HG03025 (cell line): ENCODE results near the gene GPR101.

ENCODE experiments used
- ATAC-seq: cut with Tn5 transposase; IDR thresholded peaks from one replicate; pipeline ENCODE4 v1.9.1; 2021; ENCODE audit warnings: mild to moderate bottlenecking, moderate library complexity; ENCODE audit not compliant: unreplicated experiment, low FRiP score

The GPR101 gene

DNA sequence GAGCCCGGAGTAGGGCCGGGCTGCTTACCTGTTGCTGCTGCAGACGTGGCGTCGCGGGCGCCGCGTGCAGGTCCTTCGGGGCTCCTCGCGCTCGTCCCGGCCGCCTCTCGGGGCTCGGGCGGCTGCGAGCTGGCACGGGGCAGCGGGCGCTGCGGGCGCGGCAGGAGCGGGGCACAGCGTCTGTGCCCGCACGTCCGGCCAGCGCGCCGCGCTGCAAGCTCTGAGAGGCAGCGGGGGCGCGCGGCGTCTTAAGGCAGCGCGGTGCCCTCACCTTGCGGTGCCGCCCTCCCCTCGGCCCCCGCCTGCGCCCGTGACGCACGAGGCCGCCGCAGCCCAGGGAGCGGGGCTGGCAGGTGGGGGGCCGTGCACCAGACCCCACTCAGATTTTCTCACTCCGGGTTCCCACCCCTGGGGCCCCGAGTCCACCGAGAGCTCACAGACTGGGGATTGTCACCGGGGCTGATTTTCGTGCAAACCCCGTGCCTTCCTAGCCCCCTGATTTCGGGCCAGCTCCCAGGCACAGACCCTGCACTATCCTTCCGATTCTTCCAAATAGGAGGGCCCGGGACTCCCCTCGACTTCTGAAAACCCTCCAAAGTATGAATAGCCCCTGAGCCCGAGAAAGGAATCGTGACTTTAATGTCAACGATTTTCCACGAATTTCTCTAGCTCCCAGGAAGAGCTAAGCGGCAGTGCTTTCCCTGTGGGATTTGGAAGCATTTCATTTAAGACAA, at the start of gene GPR101:
Gene GPR101 (minus strand): TSS at position 222 of the 734 bp plus-strand sequence. CDS start 2,321 bp downstream, outside the sequence.
- no peak for ATAC-seq

GRCh38 chrX:137081239-137081638, 47.4 kb upstream of the GPR101 start:
- no peak for ATAC-seq

DNA sequence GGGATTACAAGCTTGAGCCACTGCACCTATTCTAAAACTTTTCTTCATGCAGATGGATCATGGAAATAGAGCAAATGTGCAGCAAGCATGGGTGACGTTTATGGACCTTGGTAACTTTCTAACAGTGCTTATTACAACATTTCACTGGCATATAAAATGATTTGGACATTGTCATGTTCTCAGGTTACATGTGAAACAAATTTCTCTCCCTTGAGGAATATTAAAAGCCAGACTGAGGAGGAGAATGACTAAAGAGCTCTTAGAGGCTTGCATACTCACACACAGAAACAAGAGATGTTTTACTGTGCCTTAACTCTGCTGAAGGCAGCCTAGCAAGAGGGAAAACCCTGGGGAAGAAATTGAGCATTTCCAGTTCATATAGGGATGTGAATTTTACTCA, 38.6 kb upstream of the GPR101 start:
- ATAC-seq: no peak

DNA sequence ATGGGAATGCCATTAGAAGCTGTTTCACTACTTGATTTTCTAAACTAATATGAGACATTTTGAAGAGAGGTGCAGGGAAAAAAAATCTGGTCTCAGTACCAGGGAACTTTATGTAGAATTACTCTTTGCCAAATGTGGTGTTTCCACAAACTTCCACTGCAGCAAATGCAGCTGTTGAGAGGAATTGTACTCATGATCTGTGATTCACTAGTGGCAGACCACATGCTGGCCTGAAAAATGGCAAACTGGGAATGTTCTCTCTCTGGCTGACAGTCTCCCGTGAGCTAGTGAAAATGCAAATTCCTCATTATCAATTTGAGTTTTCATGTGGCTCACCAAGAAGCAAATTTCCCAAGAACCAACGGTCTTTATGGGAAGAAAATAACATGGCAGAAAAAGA, 37.8 kb upstream of the GPR101 start:
- no peak for ATAC-seq

GRCh38 chrX:137067147-137067546, 33.4 kb upstream of the GPR101 start:
- ATAC-seq: no peak

GRCh38 chrX:137062915-137063617, 29.3 kb upstream of the GPR101 start:
- ATAC-seq: no peak

GRCh38 chrX:137058339-137059127, 24.7 kb upstream of the GPR101 start:
- ATAC-seq: no peak

DNA sequence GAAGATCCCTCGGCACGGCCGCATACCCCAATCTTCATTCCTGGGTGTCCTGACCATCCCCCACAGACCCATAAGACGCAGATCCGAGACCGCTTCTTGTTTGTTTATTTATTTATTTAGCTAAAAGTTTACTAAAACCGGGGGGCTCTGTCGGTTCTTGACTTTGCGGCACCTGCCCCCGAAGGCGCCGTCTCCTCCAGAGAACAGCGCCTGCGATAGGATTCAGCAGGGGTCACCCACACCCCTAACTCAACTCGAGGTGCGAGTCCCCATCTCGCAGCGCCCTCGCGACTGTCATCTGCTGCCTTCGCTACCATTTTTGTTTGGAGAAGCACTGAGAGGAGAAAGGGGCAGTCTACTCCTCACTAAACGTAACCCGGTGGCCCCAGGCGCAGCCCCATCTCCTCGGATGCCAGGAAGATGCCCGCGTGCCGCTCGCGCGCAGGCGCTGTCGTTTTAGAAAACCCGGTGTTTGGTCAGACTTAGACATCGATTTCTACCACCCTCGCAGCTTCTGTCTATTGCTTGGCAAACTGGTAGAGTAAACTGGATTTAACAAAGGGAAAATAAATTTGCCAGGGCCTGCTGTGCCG, 18.9 kb upstream of the GPR101 start:
- ATAC-seq: no peak

- ATAC-seq: peak; percentile 94
Measured at GRCh38 chrX:137051978-137052642, 18.3 kb upstream of the GPR101 start.

DNA sequence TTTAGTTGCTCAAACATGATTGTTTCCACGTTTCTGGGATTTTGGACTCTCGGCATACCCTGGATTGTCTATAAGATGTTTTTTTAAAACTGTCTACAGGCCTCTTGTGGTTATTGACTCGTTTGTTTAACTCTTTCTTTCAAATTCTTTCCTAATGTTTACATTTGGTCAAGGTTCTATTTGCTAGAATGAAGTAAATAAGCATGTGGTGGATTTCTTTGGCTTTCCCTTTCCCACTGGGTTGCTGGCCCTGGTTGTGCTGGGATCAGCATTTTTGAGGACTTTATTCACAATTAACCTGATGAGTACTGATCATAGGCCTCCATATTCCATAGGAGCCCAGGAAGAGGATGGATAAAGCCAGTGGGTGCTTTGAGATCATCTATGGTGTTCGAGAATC, 11.1 kb upstream of the GPR101 start:
- no peak for ATAC-seq

DNA sequence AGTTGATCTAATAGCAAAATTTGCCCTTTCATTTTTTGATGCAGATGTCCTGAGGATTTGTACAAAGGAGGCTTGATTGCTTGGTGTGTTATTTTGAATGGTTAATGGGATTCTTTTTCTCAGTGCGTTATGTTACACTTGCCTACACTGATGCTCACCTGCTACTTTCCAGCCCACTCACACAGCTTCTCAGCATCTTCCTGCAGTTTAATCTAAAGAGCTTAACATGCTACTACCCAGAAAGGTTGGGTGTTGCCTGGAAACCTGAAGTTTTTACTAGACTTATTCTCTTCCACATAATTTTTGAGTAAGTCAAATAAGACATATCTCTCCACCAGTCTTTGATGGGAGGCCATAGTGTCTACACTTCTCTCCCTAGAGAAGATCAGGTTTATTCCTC, 9.9 kb upstream of the GPR101 start:
- no peak for ATAC-seq

GRCh38 chrX:137041329-137041728, 7.5 kb upstream of the GPR101 start:
- no peak for ATAC-seq

GRCh38 chrX:137040113-137040794, 6.5 kb upstream of the GPR101 start:
- no peak for ATAC-seq

DNA sequence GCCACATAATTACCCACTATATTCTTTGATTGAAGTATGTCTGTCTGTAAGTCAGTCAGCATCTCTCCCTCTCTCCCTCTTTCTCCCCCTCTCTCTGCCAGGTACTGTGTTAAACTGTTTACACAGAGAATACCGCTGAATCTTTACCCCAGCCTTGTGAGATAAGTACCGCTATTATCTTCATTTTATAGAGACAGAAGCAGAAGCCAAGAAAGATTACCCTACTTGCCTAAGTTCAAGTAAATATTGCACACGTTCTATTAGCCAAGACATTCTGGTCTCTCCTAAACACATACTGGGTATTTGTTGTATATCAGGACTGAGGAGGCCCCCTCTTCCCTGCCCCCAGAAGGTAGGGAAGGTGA, 695 bp upstream of the GPR101 start:
- no peak for ATAC-seq

DNA sequence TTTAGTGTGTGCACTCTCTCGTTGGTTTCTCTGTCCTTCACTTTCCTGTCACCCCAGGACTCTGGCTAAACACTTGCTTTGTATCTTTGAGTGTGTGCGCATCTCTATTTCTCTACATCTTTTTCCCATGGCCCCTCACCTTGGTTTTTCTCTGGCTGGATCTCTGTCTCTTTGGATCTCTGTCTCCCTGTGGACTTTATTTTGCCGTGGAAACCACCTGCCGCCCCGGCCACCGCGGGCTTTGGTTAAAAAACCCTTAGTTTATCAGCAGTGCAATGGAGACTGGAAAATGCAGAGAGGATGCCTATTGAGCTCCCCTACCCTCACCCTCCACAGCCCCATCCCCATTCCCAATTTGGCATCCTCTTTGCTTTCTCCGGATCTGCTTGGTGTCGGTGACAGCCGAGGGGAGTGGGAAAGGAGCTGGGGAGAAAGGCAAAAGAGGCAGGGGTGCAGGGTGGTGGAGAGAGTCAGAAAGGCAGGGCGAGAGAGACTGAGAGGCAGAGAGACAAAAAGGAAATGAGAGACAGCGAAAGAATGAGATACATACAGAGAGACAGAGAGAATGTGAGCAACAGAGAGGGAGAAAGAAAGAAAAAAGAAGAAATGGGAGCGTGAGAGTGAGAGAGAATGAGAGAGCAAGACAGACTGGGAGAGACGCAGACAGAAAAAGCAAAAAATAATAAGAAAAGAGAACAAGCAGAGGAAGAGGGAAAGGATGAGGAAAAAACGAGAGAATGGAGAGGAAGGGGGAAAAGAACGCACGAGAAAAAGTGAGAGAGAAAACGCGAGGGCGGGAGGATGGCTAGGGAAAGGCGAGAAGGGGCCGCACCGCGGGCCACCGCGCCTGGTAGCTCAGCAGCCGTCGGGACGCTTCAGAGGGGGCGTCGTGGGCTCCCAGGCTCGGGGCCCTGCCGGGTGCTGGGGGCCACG, 688 bp downstream of the GPR101 start:
- no peak for ATAC-seq

- no peak for ATAC-seq
Measured at GRCh38 chrX:137032341-137032694, 1.5 kb downstream of the GPR101 start.

GRCh38 chrX:137031517-137032340, 2.1 kb downstream of the GPR101 start:
- peak; percentile 87 for ATAC-seq

- no peak for ATAC-seq
Measured at GRCh38 chrX:137031039-137031438, 2.8 kb downstream of the GPR101 start.
